Uterus (tissue), 4 donors: ENCODE measurements around the gene AOAH. TPM values are rescaled to one million over a fixed set of nuclear protein-coding genes. Genes with fewer than 3 reads are reported as not detected.

Source experiments
- DNase-seq, 2 donors: peaks; one replicate each; pipeline ENCODE4 v3.0.0-alpha.2; 2019 to 2020
- H3K27ac ChIP-seq, 2 donors: fragments of 200-600 bp; sonication (generic); 1 replicate in 1 of 2; 2 replicates in 1 of 2; pipeline ENCODE4 v1.5.1; 2016 to 2018
- H3K27me3 ChIP-seq, 2 donors: fragments of 200-600 bp; sonication (generic); one replicate each; pipeline ENCODE4 v1.5.1; 2018 to 2019; ENCODE audit warnings: control low read depth in 1 of 2
- H3K36me3 ChIP-seq, 2 donors: fragments of 200-600 bp; sonication (generic); one replicate each; pipeline ENCODE4 v1.5.1; 2019; ENCODE audit warnings: control low read depth in 1 of 2
- H3K4me1 ChIP-seq, 2 donors: fragments of 200-600 bp; sonication (generic); one replicate each; pipeline ENCODE4 v1.5.1; 2018 to 2019; ENCODE audit warnings: control low read depth in 1 of 2
- H3K4me3 ChIP-seq, 2 donors: fragments of 200-600 bp; sonication (generic); 1 replicate in 1 of 2; 2 replicates in 1 of 2; pipeline ENCODE4 v1.5.1; 2018 to 2019; ENCODE audit warnings: mild to moderate bottlenecking in 1 of 2
- H3K9me3 ChIP-seq, 2 donors: fragments of 200-600 bp; sonication (generic); one replicate each; pipeline ENCODE4 v1.5.1; 2019; ENCODE audit warnings: control low read depth in 1 of 2
- CTCF ChIP-seq, 4 experiments: fragments of 200-600 bp in 2 of 4; fragments of 450-650 bp in 2 of 4; sonication (generic) in 2 of 4; IDR thresholded peaks; one replicate each; pipeline ENCODE4 v1.5.1; 2016 to 2019; ENCODE audit warnings: antibody characterized with exemption in 4 of 4, mild to moderate bottlenecking in 2 of 4, moderate library complexity in 1 of 4
- POLR2A ChIP-seq, 2 donors: fragments of 450-650 bp; IDR thresholded peaks; one replicate each; pipeline ENCODE4 v1.6.1; 2016; ENCODE audit warnings: antibody characterized with exemption in 2 of 2, mild to moderate bottlenecking in 1 of 2, moderate library complexity in 1 of 2
- intact Hi-C: fragments of 100-400 bp; cut with DNase I; formaldehyde crosslinking; loops from one replicate; pipeline ENCODE4 v1.15.1; 2023; ENCODE audit warnings: low total_unique reads
- total RNA-seq, 4 donors: library from RNA; depleted of rRNA in 3 of 4; stranded (reverse); fragments of >200 nt in 3 of 4; gene quantifications; one replicate each; pipeline versions ENCODE4 v1.1.0 to v1.2.4, GENCODE V29; 2014 to 2023
- donor health status: DM: yes; HTN: yes; CAD: no.

AOAH gene
- total RNA-seq, 4 donors from 2014 or later: 5.5 to 60.9 (median 8.6) TPM

DNA sequence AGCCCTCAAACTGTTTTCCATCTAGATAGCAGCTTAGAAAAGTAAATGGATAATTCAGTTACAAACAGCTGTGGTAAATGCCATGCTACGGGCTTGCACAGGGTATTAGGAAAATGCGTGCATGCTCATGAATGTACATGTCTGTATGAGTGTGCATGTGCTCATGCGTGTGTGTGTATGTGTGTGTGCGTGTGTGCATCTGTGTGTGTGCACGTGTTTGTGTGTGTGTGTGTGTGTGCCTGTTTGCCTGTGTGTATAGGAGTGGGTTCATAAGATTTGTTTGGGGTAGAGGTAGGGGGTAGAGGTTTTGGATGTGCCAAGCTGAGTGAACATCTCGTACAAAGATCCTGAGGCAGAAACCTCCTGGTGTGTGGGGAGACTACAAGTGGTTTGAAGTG is 52.9 kb downstream of the AOAH start:
- intact Hi-C loops: no loop called here
- no peaks in the 10 kb centered on the region for H3K36me3 ChIP-seq
- H3K4me1 ChIP-seq: no peaks in the 10 kb centered on the region
- H3K4me3 ChIP-seq: no peak overlapping the region
- DNase-seq: no peak
- H3K9me3 ChIP-seq: no peaks in the 10 kb centered on the region
- TF ChIP-seq POLR2A (IDR thresholded peaks at IDR 0.05) (no peak), CTCF (IDR thresholded peaks at IDR 0.05) (no peak)
- no peaks in the 10 kb centered on the region for H3K27me3 ChIP-seq
- H3K27ac ChIP-seq: no peak overlapping the region

DNA sequence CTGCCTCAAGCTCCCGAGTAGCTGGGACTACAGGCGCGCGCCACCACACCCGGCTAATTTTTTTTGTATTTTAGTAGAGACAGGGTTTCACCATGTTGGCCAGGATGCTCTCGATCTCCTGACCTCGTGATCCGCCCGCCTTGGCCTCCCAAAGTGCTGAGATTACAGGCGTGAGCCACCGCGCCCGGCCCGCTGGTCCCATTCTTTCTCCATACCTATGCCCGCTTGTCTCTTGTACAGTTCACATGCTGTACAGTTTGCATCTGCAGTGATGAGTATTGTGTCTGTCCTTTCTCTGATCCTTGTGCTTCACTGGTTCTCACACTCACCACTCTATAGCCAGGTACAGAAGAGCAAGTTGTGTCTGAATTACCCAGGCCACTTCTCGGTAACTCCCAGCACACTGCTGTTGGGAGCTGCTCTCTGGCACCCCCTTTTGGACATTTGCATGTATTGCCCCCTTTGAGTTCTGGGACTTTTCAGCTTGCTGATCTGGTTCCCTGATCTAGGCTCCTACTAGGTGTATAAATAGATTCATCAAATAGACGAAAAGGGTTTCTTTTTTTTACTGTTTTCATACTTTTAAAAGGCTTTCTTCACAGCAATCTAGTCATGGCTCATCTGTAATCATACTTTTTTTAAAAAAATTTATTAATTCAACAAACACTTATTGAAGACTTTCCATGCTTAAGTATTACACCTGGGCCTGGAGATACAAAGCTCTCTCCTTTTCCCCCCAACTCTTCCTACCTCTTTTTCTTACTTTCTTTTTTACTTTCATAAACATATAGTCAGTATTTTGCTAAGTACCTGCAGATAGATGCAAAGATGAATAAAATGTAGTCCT is 53.5 kb downstream of the AOAH start:
- TF ChIP-seq CTCF (IDR thresholded peaks at IDR 0.05) (peak in 3 of 4 experiments; percentile 29 to 51 (median 43)), POLR2A (IDR thresholded peaks at IDR 0.05) (no peak)
- no peaks in the 10 kb centered on the region for H3K4me1 ChIP-seq
- intact Hi-C loops: no loop called here
- no peaks in the 10 kb centered on the region for H3K36me3 ChIP-seq
- H3K27me3 ChIP-seq: no peaks in the 10 kb centered on the region
- no peak overlapping the region for H3K4me3 ChIP-seq
- no peak overlapping the region for H3K27ac ChIP-seq
- no peak for DNase-seq
- no peaks in the 10 kb centered on the region for H3K9me3 ChIP-seq

GRCh38 chr7:36668750-36669149 is 55.5 kb downstream of the AOAH start:
- no peaks in the 10 kb centered on the region for H3K36me3 ChIP-seq
- H3K27ac ChIP-seq: no peak overlapping the region
- H3K4me3 ChIP-seq: no peak overlapping the region
- no peak for TF ChIP-seq POLR2A (IDR thresholded peaks at IDR 0.05)
- no peak for TF ChIP-seq CTCF (IDR thresholded peaks at IDR 0.05)
- no peaks in the 10 kb centered on the region for H3K9me3 ChIP-seq
- H3K4me1 ChIP-seq: no peaks in the 10 kb centered on the region
- no peaks in the 10 kb centered on the region for H3K27me3 ChIP-seq
- intact Hi-C loops: no loop called here
- no peak for DNase-seq

GRCh38 chr7:36668080-36668479 is 56.2 kb downstream of the AOAH start:
- no peaks in the 10 kb centered on the region for H3K9me3 ChIP-seq
- H3K27me3 ChIP-seq: no peaks in the 10 kb centered on the region
- no peak for DNase-seq
- no peak overlapping the region for H3K27ac ChIP-seq
- H3K4me3 ChIP-seq: no peak overlapping the region
- intact Hi-C loops: no loop called here
- no peaks in the 10 kb centered on the region for H3K4me1 ChIP-seq
- TF ChIP-seq CTCF (IDR thresholded peaks at IDR 0.05) (no peak), POLR2A (IDR thresholded peaks at IDR 0.05) (no peak)
- H3K36me3 ChIP-seq: no peaks in the 10 kb centered on the region

- Histone ChIP-seq H3K36me3 (no peaks in the 10 kb centered on the region), H3K4me3 (no peak overlapping the region), H3K4me1 (no peaks in the 10 kb centered on the region), H3K27ac (no peak overlapping the region), H3K27me3 (no peaks in the 10 kb centered on the region), H3K9me3 (no peaks in the 10 kb centered on the region)
- no peak for TF ChIP-seq POLR2A (IDR thresholded peaks at IDR 0.05)
- no peak for TF ChIP-seq CTCF (IDR thresholded peaks at IDR 0.05)
- intact Hi-C loops: no loop called here
- no peak for DNase-seq
Observed at GRCh38 chr7:36667007-36667745, 57.1 kb downstream of the AOAH start.
